ACHN (cell line): ENCODE data around the gene LAMA4.

ENCODE experiments used
- DNase-seq: peaks from one replicate; pipeline ENCODE4 v3.0.0-alpha.2; 2015
- in situ Hi-C: cut with HindIII; loops from 2 replicates; pipeline ENCODE4 v1.10.0; 2017; ENCODE audit warnings: low sequenced_read_pairs, low pct_ligation_motif_present, low pct_unique_long_range_greater_than_20kb

The LAMA4 gene, protein sequence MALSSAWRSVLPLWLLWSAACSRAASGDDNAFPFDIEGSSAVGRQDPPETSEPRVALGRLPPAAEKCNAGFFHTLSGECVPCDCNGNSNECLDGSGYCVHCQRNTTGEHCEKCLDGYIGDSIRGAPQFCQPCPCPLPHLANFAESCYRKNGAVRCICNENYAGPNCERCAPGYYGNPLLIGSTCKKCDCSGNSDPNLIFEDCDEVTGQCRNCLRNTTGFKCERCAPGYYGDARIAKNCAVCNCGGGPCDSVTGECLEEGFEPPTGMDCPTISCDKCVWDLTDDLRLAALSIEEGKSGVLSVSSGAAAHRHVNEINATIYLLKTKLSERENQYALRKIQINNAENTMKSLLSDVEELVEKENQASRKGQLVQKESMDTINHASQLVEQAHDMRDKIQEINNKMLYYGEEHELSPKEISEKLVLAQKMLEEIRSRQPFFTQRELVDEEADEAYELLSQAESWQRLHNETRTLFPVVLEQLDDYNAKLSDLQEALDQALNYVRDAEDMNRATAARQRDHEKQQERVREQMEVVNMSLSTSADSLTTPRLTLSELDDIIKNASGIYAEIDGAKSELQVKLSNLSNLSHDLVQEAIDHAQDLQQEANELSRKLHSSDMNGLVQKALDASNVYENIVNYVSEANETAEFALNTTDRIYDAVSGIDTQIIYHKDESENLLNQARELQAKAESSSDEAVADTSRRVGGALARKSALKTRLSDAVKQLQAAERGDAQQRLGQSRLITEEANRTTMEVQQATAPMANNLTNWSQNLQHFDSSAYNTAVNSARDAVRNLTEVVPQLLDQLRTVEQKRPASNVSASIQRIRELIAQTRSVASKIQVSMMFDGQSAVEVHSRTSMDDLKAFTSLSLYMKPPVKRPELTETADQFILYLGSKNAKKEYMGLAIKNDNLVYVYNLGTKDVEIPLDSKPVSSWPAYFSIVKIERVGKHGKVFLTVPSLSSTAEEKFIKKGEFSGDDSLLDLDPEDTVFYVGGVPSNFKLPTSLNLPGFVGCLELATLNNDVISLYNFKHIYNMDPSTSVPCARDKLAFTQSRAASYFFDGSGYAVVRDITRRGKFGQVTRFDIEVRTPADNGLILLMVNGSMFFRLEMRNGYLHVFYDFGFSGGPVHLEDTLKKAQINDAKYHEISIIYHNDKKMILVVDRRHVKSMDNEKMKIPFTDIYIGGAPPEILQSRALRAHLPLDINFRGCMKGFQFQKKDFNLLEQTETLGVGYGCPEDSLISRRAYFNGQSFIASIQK (N-terminal part only)

DNA sequence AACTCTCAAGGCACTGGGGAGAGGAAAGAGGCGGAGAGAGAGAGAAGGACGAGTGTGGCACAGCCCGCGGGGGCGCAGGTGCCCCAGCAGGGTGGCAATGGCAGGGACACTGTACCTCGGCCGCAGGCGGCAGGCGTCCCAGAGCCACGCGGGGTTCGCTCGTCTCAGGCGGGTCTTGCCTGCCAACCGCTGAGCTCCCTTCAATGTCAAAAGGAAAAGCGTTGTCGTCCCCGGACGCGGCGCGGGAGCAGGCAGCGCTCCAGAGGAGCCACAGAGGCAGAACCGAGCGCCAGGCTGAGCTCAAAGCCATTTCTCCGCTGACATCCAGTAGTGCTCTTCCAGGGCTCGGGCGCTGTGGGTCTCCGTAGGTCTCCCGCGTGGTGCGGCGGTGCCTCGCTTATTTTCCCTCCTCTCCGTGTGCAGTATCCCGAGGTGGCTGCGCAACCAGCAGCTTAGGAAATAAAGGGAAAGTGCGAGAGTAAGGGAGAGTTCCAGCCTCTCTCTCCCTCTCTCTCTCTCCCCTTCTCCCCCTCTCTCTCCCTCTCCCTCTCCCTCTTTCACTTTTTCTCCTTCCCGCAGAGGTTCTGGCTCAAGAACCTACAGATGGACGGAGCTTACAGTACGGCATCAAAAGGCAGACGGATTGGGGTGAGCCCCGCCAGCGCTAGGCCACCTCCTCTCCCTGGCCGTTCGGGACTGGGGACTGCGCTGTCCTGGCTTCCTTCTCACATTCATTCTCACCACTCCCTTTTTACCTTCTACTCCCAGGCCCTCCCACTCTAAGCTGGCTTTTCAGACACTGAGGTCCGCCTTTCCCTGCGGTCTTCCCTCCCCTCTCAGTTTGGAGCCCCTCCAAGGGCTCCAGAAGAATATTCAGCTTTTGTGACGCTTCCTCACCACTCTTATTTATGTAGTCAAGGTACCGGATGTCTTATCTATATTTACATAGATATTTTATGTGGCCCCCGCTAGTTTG lies at the start of gene LAMA4:
Gene LAMA4, minus strand, starts transcription at position 727 of the 976 bp plus-strand sequence. Its CDS starts 417 bp downstream, at position 310.
- in situ Hi-C loops: no loop called here
- peak; percentile 22 for DNase-seq

DNA sequence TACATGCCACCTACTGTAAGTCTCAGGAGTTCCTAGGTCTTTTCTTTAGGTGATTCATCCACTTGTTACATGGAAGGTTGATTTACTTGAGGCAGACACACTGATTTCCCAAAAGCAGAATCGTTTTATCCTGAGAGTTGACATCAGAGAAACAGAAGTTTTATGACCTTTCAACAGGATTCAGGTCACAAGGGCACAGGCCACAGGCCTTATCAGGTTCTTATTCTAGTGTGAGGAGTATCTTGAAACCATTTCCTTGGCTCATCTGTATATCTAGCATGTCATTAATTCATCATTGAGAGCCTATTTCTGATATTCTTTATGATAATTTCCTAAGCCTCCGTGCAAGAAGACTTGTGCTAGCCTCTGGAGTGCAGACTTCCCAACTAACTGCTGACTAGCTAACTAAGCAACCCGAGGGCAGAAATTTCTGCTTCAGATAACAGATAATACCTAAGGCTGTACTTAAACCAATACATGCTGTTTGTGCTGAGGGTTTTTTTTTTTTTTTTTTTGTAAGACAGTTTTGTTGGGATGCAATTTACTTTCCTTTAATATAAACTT lies 47.9 kb upstream of the LAMA4 start:
- in situ Hi-C loops: no loop called here
- DNase-seq: no peak

DNA sequence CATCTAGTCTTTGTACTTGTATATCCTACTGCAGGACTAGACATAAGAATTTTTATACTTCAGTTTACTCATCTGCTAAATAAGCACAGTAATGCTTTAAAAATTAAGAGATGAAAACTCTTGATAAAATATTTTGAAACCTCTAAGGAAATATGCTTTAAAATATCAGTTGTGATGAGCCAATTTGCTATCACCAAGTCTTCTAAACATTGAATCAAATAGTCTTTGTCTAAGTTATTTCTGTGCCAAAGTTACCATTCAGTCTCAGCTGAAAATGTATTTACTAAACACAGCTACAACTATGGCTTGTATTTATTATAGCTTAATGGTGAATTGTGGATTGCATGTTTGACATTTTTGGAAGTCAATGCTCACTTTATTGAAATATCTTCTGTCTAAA lies 46.5 kb upstream of the LAMA4 start:
- in situ Hi-C loops: no loop called here
- no peak for DNase-seq

- peak; percentile 18 for DNase-seq
- in situ Hi-C loops: no loop called here
Measured at GRCh38 chr6:112298816-112299281, 44.5 kb upstream of the LAMA4 start.

GRCh38 chr6:112298021-112298745 lies 43.8 kb upstream of the LAMA4 start:
- no peak for DNase-seq
- in situ Hi-C loops: no loop called here

DNA sequence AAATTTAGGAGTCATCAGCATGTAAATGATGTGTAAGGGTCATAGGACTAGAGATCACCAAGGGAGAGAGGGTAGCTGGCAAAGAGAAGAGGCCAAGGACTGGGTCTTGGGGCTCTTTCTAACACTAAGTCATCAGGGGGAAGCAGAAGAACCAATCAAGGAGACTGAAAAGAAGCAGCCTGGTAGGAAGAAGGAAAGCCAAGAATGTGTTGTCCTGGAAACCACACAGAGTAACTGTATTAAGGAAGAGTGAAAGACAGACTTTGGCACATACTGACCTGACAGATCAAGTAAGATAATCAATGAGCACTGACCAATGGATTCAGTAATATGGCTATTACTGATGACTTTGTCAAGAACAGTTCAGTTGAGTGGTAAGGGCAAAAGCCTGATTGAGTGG lies 42.3 kb upstream of the LAMA4 start:
- in situ Hi-C loops: no loop called here

GRCh38 chr6:112296122-112296521 lies 41.8 kb upstream of the LAMA4 start:
- in situ Hi-C loops: no loop called here
- DNase-seq: peak; percentile 43

More for the DNA sequence above, 42.3 kb upstream of the LAMA4 start:
- no peak for DNase-seq

DNA sequence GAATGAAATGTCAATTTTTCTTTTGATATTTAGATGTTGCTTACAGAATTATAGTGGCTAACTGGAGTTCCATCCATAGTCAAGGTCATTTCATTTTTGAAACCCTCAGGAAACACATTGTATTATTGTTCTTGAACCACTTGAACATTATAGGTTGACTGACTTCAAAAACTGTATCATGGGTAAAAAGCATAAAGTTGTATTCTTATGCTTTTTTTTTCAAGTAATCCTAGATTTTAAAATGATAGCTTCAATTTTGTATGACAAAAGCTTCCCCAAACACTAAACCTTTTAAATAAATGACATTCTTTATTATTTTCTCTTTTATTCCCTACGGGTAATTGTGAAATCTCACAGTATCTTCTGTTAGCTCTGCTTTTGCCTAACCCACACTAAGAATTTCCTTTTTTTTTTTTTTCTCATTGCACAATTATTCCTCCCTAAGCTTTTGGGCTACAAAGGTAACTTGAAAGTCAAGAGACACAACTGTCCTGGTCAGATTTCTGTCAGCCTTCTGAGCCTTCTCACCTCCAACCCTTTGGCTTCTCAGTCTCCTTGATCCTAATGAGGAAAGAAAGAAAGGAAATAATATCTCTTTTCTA lies 36.9 kb upstream of the LAMA4 start:
- in situ Hi-C loops: no loop called here
- no peak for DNase-seq

- no peak for DNase-seq
- in situ Hi-C loops: no loop called here
Measured at GRCh38 chr6:112289038-112289566, 34.7 kb upstream of the LAMA4 start.

GRCh38 chr6:112288475-112288874 lies 34.1 kb upstream of the LAMA4 start:
- in situ Hi-C loops: no loop called here
- no peak for DNase-seq

DNA sequence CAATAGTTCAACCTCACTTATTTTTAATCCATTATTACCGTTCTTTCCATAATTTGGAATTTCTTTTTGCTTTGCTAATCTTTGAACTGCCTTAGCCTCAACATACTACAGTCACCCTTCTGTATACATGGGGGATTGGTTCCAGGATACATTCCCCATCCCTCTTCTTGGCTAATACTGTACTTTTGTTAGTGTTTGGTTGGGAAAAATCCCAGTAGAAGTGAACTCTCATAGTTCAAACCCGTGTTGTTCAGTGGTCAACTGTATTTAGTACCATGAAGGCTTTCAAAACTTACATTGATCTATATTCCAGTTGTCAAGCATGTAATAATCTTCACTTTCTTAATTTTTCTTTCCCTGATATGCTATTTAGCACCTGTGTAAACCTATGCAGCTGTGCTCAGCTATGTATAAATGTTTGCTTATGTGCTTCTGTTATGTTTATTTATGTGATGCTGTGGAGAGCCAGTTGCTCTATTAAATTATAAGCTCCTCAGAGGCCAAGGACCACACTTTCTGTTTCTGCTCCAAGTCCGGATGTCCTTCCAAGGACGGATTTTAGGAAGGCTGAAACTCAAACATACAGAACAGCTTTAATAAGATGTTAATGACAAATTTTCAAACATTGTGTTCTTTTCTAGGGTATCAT lies 33.3 kb upstream of the LAMA4 start:
- DNase-seq: no peak
- in situ Hi-C loops: no loop called here

- DNase-seq: no peak
- in situ Hi-C loops: no loop called here
Measured at GRCh38 chr6:112286500-112287144, 32.3 kb upstream of the LAMA4 start.

- in situ Hi-C loops: no loop called here
- no peak for DNase-seq
Measured at GRCh38 chr6:112286010-112286409, 31.6 kb upstream of the LAMA4 start.

DNA sequence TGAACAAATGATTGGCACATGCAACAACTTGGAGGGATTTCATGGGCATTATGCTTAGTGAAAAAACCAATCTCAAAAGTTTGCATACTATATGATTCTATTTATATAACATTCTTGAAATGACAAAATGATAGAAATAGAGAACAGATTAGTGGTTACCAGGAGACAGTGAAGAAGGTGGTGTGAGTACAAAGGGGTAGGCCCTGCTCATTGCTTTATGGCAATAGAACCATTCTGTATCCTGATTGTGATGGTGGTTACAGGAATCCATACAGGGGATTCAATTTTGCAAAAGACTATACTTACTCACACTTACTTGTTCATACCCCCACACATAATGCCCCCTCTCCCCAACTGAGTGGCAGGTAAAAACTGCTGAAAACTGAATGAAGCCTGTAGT lies 30.2 kb upstream of the LAMA4 start:
- in situ Hi-C loops: no loop called here
- DNase-seq: no peak

DNA sequence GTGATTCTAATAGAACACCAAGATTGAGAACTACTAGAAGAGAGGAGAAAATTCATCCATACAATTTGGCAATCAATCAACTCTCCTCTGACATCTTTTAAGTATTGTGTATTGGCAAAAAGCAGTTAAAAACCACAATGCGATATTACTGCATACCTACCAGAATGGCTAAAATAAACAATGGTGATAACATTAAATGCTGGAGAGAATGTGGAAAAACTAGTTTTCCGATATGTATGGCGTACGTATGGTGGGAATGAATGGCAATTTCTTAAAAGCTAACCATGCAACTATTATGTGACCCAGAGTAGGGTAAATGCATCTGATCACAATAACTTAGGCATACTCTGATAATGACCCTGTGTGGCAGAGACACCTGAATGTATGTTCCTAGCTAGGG lies 29.3 kb upstream of the LAMA4 start:
- in situ Hi-C loops: no loop called here
- DNase-seq: no peak
